HepG2 (cell line): Measurements from ENCODE around the gene SMC6. TPM values are rescaled to one million over a fixed set of nuclear protein-coding genes. Genes with fewer than 3 reads are reported as not detected.

Experiments
- ATAC-seq: fragments of 200-7000 bp; cut with Tn5 transposase; 3 replicates; pipeline ENCODE4 v1.9.1; 2020; ENCODE audit warnings: mild to moderate bottlenecking, moderate library complexity
- BruUV-seq: library from RNA; stranded (reverse); fragments of 400-500 nt; replicated peaks from 2 replicates; lab custom pipeline; 2021; lab: Mats Ljungman, UMichigan
- CTCF ChIA-PET: fragments of 300-600 bp; formaldehyde crosslinking; extraction: SDS; loops from one replicate; lab custom pipeline; 2021; ENCODE audit warnings: low total read pairs, inconsistent platforms, low intra/inter-chr PET ratio; lab: Yijun Ruan, JAX
- POLR2A ChIA-PET: fragments of 350-600 bp; sonication (Branson Sonifier 250); formaldehyde crosslinking; loops from one replicate; lab custom pipeline; 2020; ENCODE audit warnings: antibody characterized with exemption, inconsistent platforms; lab: Yijun Ruan, JAX
- DNase-seq: peaks from one replicate; pipeline ENCODE4 v3.0.0-alpha.2; 2015; ENCODE audit warnings: low spot score
- FAIRE-seq: peaks from 3 replicates; lab custom pipeline; 2011; peaks lifted over from hg19 to GRCh38; lab: Jason Lieb, UNC
- H2AFZ ChIP-seq: one replicate; pipeline ENCODE4 v1.6.1; 2011; ENCODE audit warnings: low read length, inconsistent platforms
- H3K27ac ChIP-seq: fragments of 300-600 bp; 3 replicates; pipeline ENCODE4 v1.8.0; 2011; ENCODE audit warnings: mixed run types, mild to moderate bottlenecking, mixed read lengths, low read length, inconsistent platforms; ENCODE audit not compliant: insufficient read depth; ENCODE audit errors: extremely low read length
- H3K27me3 ChIP-seq, 2 experiments: fragments of 200-600 bp in 1 of 2; 2 replicates in 1 of 2; 3 replicates in 1 of 2; pipeline versions ENCODE4 v1.6.0 to v1.8.0; 2011; ENCODE audit warnings: low read length in 2 of 2, mild to moderate bottlenecking in 2 of 2, moderate library complexity in 2 of 2, inconsistent platforms in 1 of 2; ENCODE audit not compliant: insufficient read depth in 2 of 2, control insufficient read depth in 1 of 2
- H3K36me3 ChIP-seq, 2 experiments: fragments of 200-600 bp in 1 of 2; replicated peaks in 1 of 2; 2 replicates in 1 of 2; 3 replicates in 1 of 2; pipeline versions ENCODE4 v1.5.1 to v1.8.0; 2011; ENCODE audit warnings: low read length in 2 of 2, inconsistent platforms in 1 of 2; ENCODE audit not compliant: insufficient read depth in 2 of 2, control insufficient read depth in 1 of 2
- H3K4me1 ChIP-seq: 2 replicates; pipeline ENCODE4 v1.5.1; 2012; ENCODE audit warnings: low read length, inconsistent platforms; ENCODE audit not compliant: insufficient read depth
- H3K4me2 ChIP-seq: 2 replicates; pipeline ENCODE4 v1.6.0; 2011; ENCODE audit warnings: low read depth, low read length, inconsistent platforms
- H3K4me3 ChIP-seq, 3 experiments: fragments of 200-600 bp in 1 of 3; sonication (generic), shearing (Covaris generic) in 1 of 3; replicated peaks in 1 of 3; 2 replicates each; pipeline ENCODE4 v1.5.1; 2011 to 2016; ENCODE audit warnings: low read length in 3 of 3, inconsistent platforms in 2 of 3, low read depth in 2 of 3, mild to moderate bottlenecking in 2 of 3, control low read depth in 1 of 3, mixed read lengths in 1 of 3; ENCODE audit not compliant: insufficient read depth in 1 of 3
- H3K79me2 ChIP-seq: one replicate; pipeline ENCODE4 v1.6.1; 2011; ENCODE audit warnings: low read length, inconsistent platforms; ENCODE audit not compliant: insufficient read depth
- H3K9ac ChIP-seq: 2 replicates; pipeline ENCODE4 v1.6.0; 2011; ENCODE audit warnings: mild to moderate bottlenecking, low read depth, low read length, inconsistent platforms; ENCODE audit not compliant: insufficient read depth
- H3K9me3 ChIP-seq: 2 replicates; pipeline ENCODE4 v1.5.1; 2012; ENCODE audit warnings: mild to moderate bottlenecking, low read length
- H4K20me1 ChIP-seq: 2 replicates; pipeline ENCODE4 v1.6.0; 2011; ENCODE audit warnings: inconsistent platforms, mild to moderate bottlenecking, low read length, moderate library complexity; ENCODE audit not compliant: insufficient read depth
- AGO2 ChIP-seq: fragments of 200-400 bp; formaldehyde crosslinking; optimal IDR thresholded peaks from 2 replicates; pipeline ENCODE3; 2017; ENCODE audit warnings: mild to moderate bottlenecking, low read depth, low read length, moderate library complexity
- AHR ChIP-seq: IDR thresholded peaks from 2 replicates; pipeline ENCODE4 v1.6.1; 2018; ENCODE audit warnings: missing genetic modification reagents, missing compliant biosample characterization
- ARID2 ChIP-seq: sonication (generic); formaldehyde crosslinking; IDR thresholded peaks from 2 replicates; pipeline ENCODE4 v1.8.1; 2022; ENCODE audit warnings: mild to moderate bottlenecking, missing genetic modification reagents, borderline replicate concordance
- ARNT ChIP-seq: fragments of 450-650 bp; IDR thresholded peaks from 2 replicates; pipeline ENCODE4 v1.6.1; 2017
- FOXA1 ChIP-seq, 2 experiments: fragments of 450-650 bp in 1 of 2; sonication (generic) in 1 of 2; formaldehyde crosslinking in 1 of 2; IDR thresholded peaks; 2 replicates each; pipeline versions ENCODE4 v1.4.0 to v1.6.1; 2016 to 2020; ENCODE audit warnings: missing genetic modification reagents in 1 of 2
- ISL2 ChIP-seq: sonication (generic); formaldehyde crosslinking; IDR thresholded peaks from 2 replicates; pipeline ENCODE4 v1.5.0; 2020; ENCODE audit warnings: missing genetic modification reagents
- MTA1 ChIP-seq: sonication (generic); formaldehyde crosslinking; IDR thresholded peaks from 2 replicates; pipeline ENCODE4 v1.4.0; 2020; ENCODE audit warnings: missing genetic modification reagents, mild to moderate bottlenecking, borderline replicate concordance
- NAIF1 ChIP-seq: sonication (generic); formaldehyde crosslinking; IDR thresholded peaks from 2 replicates; pipeline ENCODE4 v1.5.0; 2020; ENCODE audit warnings: mild to moderate bottlenecking, missing genetic modification reagents, borderline replicate concordance
- ONECUT2 ChIP-seq: sonication (generic); formaldehyde crosslinking; IDR thresholded peaks from 2 replicates; pipeline ENCODE4 v1.4.0; 2020; ENCODE audit warnings: missing genetic modification reagents
- PHB2 ChIP-seq: fragments of 450-650 bp; IDR thresholded peaks from 2 replicates; pipeline ENCODE4 v1.6.1; 2018; ENCODE audit not compliant: partially characterized antibody
- ZNF629 ChIP-seq: sonication (generic); formaldehyde crosslinking; conservative IDR thresholded peaks from 2 replicates; pipeline ENCODE4 v1.5.0; 2020; ENCODE audit warnings: missing genetic modification reagents
- ZNF713 ChIP-seq: sonication (generic); formaldehyde crosslinking; IDR thresholded peaks from 2 replicates; pipeline ENCODE4 v1.4.0; 2020; ENCODE audit warnings: mild to moderate bottlenecking, missing genetic modification reagents
- ZNF777 ChIP-seq: sonication (generic); formaldehyde crosslinking; IDR thresholded peaks from 2 replicates; pipeline ENCODE4 v1.4.0; 2020; ENCODE audit warnings: missing genetic modification reagents
- WGBS: methylation state at CpG from one replicate; pipeline ENCODE4 v1.1.6; 2017; ENCODE audit warnings: low lambda C conversion rate; 5-methylcytosine and 5-hydroxymethylcytosine counted together
- in situ Hi-C: cut with HindIII; loops from 2 replicates; pipeline ENCODE4 v1.10.0; 2017; ENCODE audit warnings: low pct_unique_long_range_greater_than_20kb; ENCODE audit not compliant: extremely low pct_ligation_motif_present
- intact Hi-C: fragments of 100-400 bp; cut with micrococcal nuclease; formaldehyde crosslinking; loops from one replicate; pipeline ENCODE4 v1.10.0; 2022; ENCODE audit not compliant: unreplicated experiment
- polyA plus RNA-seq, 8 experiments: library from polyadenylated mRNA; depleted of rRNA in 3 of 8; stranded (reverse) in 7 of 8; unstranded in 1 of 8; fragments of >200 nt; fragmentation: Illumina TruSeq in 4 of 8; extraction: Trizol in 4 of 8; gene quantifications; 2 replicates each; pipeline versions ENCODE4 v1.2.1 to v1.2.3, GENCODE V29; 2011 to 2016; ENCODE audit warnings: low read depth in 4 of 8, missing spikeins in 1 of 8, mixed read lengths in 1 of 8; ENCODE audit not compliant: insufficient read depth in 1 of 8
- total RNA-seq, 5 experiments: library from RNA; depleted of rRNA; stranded (reverse); fragments of >200 nt; fragmentation: Illumina TruSeq; extraction: Trizol; gene quantifications; 2 replicates each; pipeline ENCODE4 v1.2.3, GENCODE V29; 2016; ENCODE audit warnings: low read depth in 1 of 5

The SMC6 gene
- total and polyA plus RNA-seq, 2 of the 13 experiments (the other 11 are each of a cell fraction or from before 2014, with no cell fraction given), result 18.9 to 55.3 TPM

DNA sequence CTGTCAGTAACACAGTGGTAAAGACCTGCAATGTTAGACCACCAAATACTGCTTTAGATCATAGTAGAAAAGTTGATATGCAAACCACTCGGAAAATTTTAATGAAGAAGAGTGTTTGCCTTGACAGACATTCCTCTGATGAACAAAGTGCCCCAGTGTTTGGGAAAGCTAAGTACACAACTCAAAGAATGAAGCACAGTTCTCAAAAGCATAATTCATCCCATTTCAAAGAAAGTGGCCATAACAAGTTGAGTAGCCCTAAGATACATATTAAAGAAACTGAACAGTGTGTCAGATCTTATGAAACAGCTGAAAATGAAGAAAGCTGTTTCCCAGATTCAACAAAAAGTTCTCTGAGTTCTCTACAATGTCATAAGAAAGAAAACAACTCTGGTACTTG, 27.9 kb upstream of the SMC6 start:
- H3K4me3 ChIP-seq, result no peak overlapping the region
- no peak overlapping the region for H3K9ac ChIP-seq
- no peak overlapping the region for H3K27ac ChIP-seq
- ATAC-seq, result no peak
- no peaks in the 10 kb centered on the region for H3K27me3 ChIP-seq
- in situ Hi-C loops, result no loop called here
- CTCF ChIA-PET, result no interaction called here
- TF ChIP-seq ZNF713 (CRISPR knock-in tag), result no peak
- TF ChIP-seq AGO2, result peak; percentile 33
- TF ChIP-seq NAIF1 (CRISPR knock-in tag), result no peak
- TF ChIP-seq ARNT, result no peak
- no peak for TF ChIP-seq MTA1
- TF ChIP-seq ZNF777 (CRISPR knock-in tag), result no peak
- no peak for TF ChIP-seq FOXA1 (IDR thresholded peaks at IDR 0.05)
- peak; percentile 34; the same call in 1 of the 2 replicates for TF ChIP-seq FOXA1 (CRISPR knock-in tag; IDR thresholded peaks at IDR 0.05)
- TF ChIP-seq ONECUT2 (CRISPR knock-in tag), result no peak
- peak; percentile 71 for TF ChIP-seq ZNF629
- no peak for TF ChIP-seq AHR (CRISPR knock-in tag)
- no peak for TF ChIP-seq PHB2
- TF ChIP-seq ARID2 (CRISPR knock-in tag), result no peak
- peak; percentile 46; the same call in 1 of the 2 replicates for TF ChIP-seq ISL2 (CRISPR knock-in tag)
- TF ChIP-seq, all 625 proteins: peak for 4
- Histone ChIP-seq H3K9me3 (no peaks in the 10 kb centered on the region), H3K4me2 (no peak overlapping the region), H3K79me2 (no peaks in the 10 kb centered on the region), H4K20me1 (no peaks in the 10 kb centered on the region), H2AFZ (no peak overlapping the region), H3K36me3 (peaks cover 0 to 4% of the 10 kb centered on the region in 2 experiments; a peak in 3 of 5 replicates), H3K4me1 (peaks cover 14% of the 10 kb centered on the region)
- POLR2A ChIA-PET, result interaction anchor here (0.8 kb wide), 1 partner anchor 10 kb away, joined by 4 read pairs; no protein-coding TSS in a partner anchor
- 73% methylated on average over 1 of the region's 1 CpG for WGBS
- no TSS peak for BruUV-seq
- intact Hi-C loops, result loop anchor here (10.0 kb wide), 1 partner anchor 657 kb away; no protein-coding TSS in a partner anchor
- peak; percentile 39 for DNase-seq
- FAIRE-seq, result no peak
